Activated CD8-positive, alpha-beta T cell treated with anti-CD3 and anti-CD28 coated beads, Interleukin-2, amount 10 ng/mL, durations not matched to agents 7 days and 5 days (primary cell): ENCODE data around the gene PIK3CB. TPM values are rescaled to one million over a fixed set of nuclear protein-coding genes. Genes with fewer than 3 reads are reported as not detected.
"Not testable (repeated sequence)": the region's sequence is repeated elsewhere in the genome, so short reads cannot be mapped to it uniquely, and the experiment has no call there.

ENCODE experiments used
- ATAC-seq: fragments of 150-1000 bp; cut with Tn5 transposase; one replicate; pipeline ENCODE4 v1.10.0; 2021; ENCODE audit warnings: moderate library complexity
- CTCF ChIA-PET: fragments of 350-600 bp; sonication (Branson Sonifier 250); formaldehyde crosslinking; loops from one replicate; lab custom pipeline; 2021; ENCODE audit warnings: antibody characterized with exemption; lab: Charles Lee
- POLR2A ChIA-PET: fragments of 350-600 bp; sonication (Branson Sonifier 250); formaldehyde crosslinking; loops from one replicate; lab custom pipeline; 2021; ENCODE audit warnings: antibody characterized with exemption; lab: Charles Lee
- DNase-seq: peaks from one replicate; pipeline ENCODE4 v3.0.0-alpha.2; 2020
- H3K27ac Mint-ChIP-seq: one replicate; pipeline ENCODE4 v1.8.0; 2021; ENCODE audit warnings: mild to moderate bottlenecking, mixed read lengths
- H3K27me3 Mint-ChIP-seq: one replicate; pipeline ENCODE4 v1.8.0; 2021; ENCODE audit warnings: low read depth, mixed read lengths
- H3K36me3 Mint-ChIP-seq: one replicate; pipeline ENCODE4 v1.8.0; 2021; ENCODE audit warnings: low read depth, mixed read lengths
- H3K4me1 Mint-ChIP-seq: one replicate; pipeline ENCODE4 v1.8.0; 2021; ENCODE audit warnings: low read depth, mixed read lengths
- H3K4me3 Mint-ChIP-seq: one replicate; pipeline ENCODE4 v1.8.0; 2021; ENCODE audit warnings: mild to moderate bottlenecking, mixed read lengths
- H3K9me3 Mint-ChIP-seq: one replicate; pipeline ENCODE4 v1.8.0; 2022; ENCODE audit warnings: mixed read lengths; ENCODE audit not compliant: insufficient read depth
- total RNA-seq, 2 experiments: library from RNA; stranded (reverse); gene quantifications; one replicate each; pipeline ENCODE4 v1.2.3, GENCODE V29; 2021

Gene PIK3CB
- total RNA-seq, 2 experiments from 2014 or later = 3.6 to 4.1 TPM

GRCh38 chr3:138691351-138691750 lies 143.4 kb downstream of the PIK3CB start:
- ATAC-seq (no peak), DNase-seq (no peak)
- H3K4me1 Mint-ChIP-seq = peaks cover 8% of the 10 kb centered on the region
- no peak overlapping the region for H3K4me3 Mint-ChIP-seq
- no peaks in the 10 kb centered on the region for H3K9me3 Mint-ChIP-seq
- POLR2A ChIA-PET = no interaction called here
- no peaks in the 10 kb centered on the region for H3K27me3 Mint-ChIP-seq
- no peaks in the 10 kb centered on the region for H3K36me3 Mint-ChIP-seq
- CTCF ChIA-PET = interaction anchor here (1.4 to 2.9 kb wide), 3 partner anchors 224 to 245 kb away, joined by 4 to 13 read pairs (median 6); no protein-coding TSS in a partner anchor
- H3K27ac Mint-ChIP-seq = no peak overlapping the region

GRCh38 chr3:138690036-138690435 lies 144.7 kb downstream of the PIK3CB start:
- Mint-ChIP-seq H3K27ac (no peak overlapping the region), H3K4me3 (no peak overlapping the region), H3K36me3 (no peaks in the 10 kb centered on the region), H3K4me1 (peaks cover 8% of the 10 kb centered on the region), H3K27me3 (no peaks in the 10 kb centered on the region), H3K9me3 (no peaks in the 10 kb centered on the region)
- ATAC-seq (no peak), DNase-seq (no peak)
- CTCF ChIA-PET = interaction anchor here (0.7 to 4.9 kb wide), 7 partner anchors 9 to 246 kb away, joined by 4 to 67 read pairs (median 11); partner anchors contain the start of gene CEP70
- POLR2A ChIA-PET = no interaction called here

GRCh38 chr3:138688871-138689299 lies 145.8 kb downstream of the PIK3CB start:
- ChIA-PET POLR2A (no interaction called here), CTCF (interaction anchor here (0.9 to 4.9 kb wide), 9 partner anchors 10 to 272 kb away, joined by 3 to 67 read pairs (median 10); partner anchors contain the start of gene CEP70)
- H3K27ac Mint-ChIP-seq = no peak overlapping the region
- peaks cover 8% of the 10 kb centered on the region for H3K4me1 Mint-ChIP-seq
- ATAC-seq (no peak), DNase-seq (no peak)
- H3K9me3 Mint-ChIP-seq = no peaks in the 10 kb centered on the region
- H3K27me3 Mint-ChIP-seq = no peaks in the 10 kb centered on the region
- no peak overlapping the region for H3K4me3 Mint-ChIP-seq
- H3K36me3 Mint-ChIP-seq = no peaks in the 10 kb centered on the region

GRCh38 chr3:138687236-138687635 lies 147.5 kb downstream of the PIK3CB start:
- Mint-ChIP-seq H3K27ac (no peak overlapping the region), H3K36me3 (no peaks in the 10 kb centered on the region)
- no peak for ATAC-seq

GRCh38 chr3:138686771-138687221 lies 147.9 kb downstream of the PIK3CB start:
- DNase-seq = no peak
- ChIA-PET CTCF (interaction anchor here (1.5 to 4.9 kb wide), 6 partner anchors 12 to 269 kb away, joined by 5 to 67 read pairs (median 14); partner anchors contain the start of gene CEP70), POLR2A (interaction anchor here (0.6 to 1.4 kb wide), 2 partner anchors 92 to 96 kb away, joined by 4 to 5 read pairs; partner anchors contain the start of gene CEP70)
- no peak for ATAC-seq
- H3K27ac Mint-ChIP-seq = no peak overlapping the region
- no peaks in the 10 kb centered on the region for H3K27me3 Mint-ChIP-seq
- no peaks in the 10 kb centered on the region for H3K36me3 Mint-ChIP-seq
- no peaks in the 10 kb centered on the region for H3K9me3 Mint-ChIP-seq
- H3K4me3 Mint-ChIP-seq = no peak overlapping the region
- H3K4me1 Mint-ChIP-seq = peaks cover 8% of the 10 kb centered on the region

More at GRCh38 chr3:138687236-138687635, 147.5 kb downstream of the PIK3CB start:
- ChIA-PET CTCF (interaction anchor here (1.5 to 4.9 kb wide), 6 partner anchors 11 to 270 kb away, joined by 5 to 67 read pairs (median 14); partner anchors contain the start of gene CEP70), POLR2A (interaction anchor here (1.4 kb wide), 1 partner anchor 93 kb away, joined by 4 read pairs; the partner anchor contains the start of gene CEP70)
- DNase-seq = no peak
- Mint-ChIP-seq H3K4me1 (peaks cover 8% of the 10 kb centered on the region), H3K4me3 (no peak overlapping the region), H3K9me3 (no peaks in the 10 kb centered on the region), H3K27me3 (no peaks in the 10 kb centered on the region)

GRCh38 chr3:138684396-138684795 lies 150.3 kb downstream of the PIK3CB start:
- no peaks in the 10 kb centered on the region for H3K9me3 Mint-ChIP-seq
- H3K4me3 Mint-ChIP-seq = no peak overlapping the region
- POLR2A ChIA-PET = no interaction called here
- CTCF ChIA-PET = no interaction called here
- H3K36me3 Mint-ChIP-seq = no peaks in the 10 kb centered on the region
- DNase-seq (no peak), ATAC-seq (no peak)
- no peak overlapping the region for H3K27ac Mint-ChIP-seq
- no peaks in the 10 kb centered on the region for H3K27me3 Mint-ChIP-seq
- peaks cover 8% of the 10 kb centered on the region for H3K4me1 Mint-ChIP-seq

GRCh38 chr3:138682648-138683047 lies 152.1 kb downstream of the PIK3CB start:
- ChIA-PET POLR2A (no interaction called here), CTCF (no interaction called here)
- H3K27ac Mint-ChIP-seq = no peak overlapping the region
- no peaks in the 10 kb centered on the region for H3K27me3 Mint-ChIP-seq
- no peak for ATAC-seq
- no peak for DNase-seq
- no peaks in the 10 kb centered on the region for H3K9me3 Mint-ChIP-seq
- no peak overlapping the region for H3K4me3 Mint-ChIP-seq
- H3K36me3 Mint-ChIP-seq = no peaks in the 10 kb centered on the region
- H3K4me1 Mint-ChIP-seq = peaks cover 8% of the 10 kb centered on the region

GRCh38 chr3:138681463-138682220 lies 153.1 kb downstream of the PIK3CB start:
- H3K9me3 Mint-ChIP-seq = no peaks in the 10 kb centered on the region
- ChIA-PET CTCF (interaction anchor here (0.5 kb wide), 1 partner anchor 48 kb away, joined by 3 read pairs; no protein-coding TSS in a partner anchor), POLR2A (no interaction called here)
- no peak for ATAC-seq
- H3K27ac Mint-ChIP-seq = no peak overlapping the region
- H3K4me3 Mint-ChIP-seq = no peak overlapping the region
- no peak for DNase-seq
- peaks cover 2% of the 10 kb centered on the region for H3K4me1 Mint-ChIP-seq
- no peaks in the 10 kb centered on the region for H3K27me3 Mint-ChIP-seq
- no peaks in the 10 kb centered on the region for H3K36me3 Mint-ChIP-seq

GRCh38 chr3:138680974-138681373 lies 153.8 kb downstream of the PIK3CB start:
- POLR2A ChIA-PET, H3K4me3 Mint-ChIP-seq, DNase-seq, CTCF ChIA-PET, ATAC-seq, H3K27me3 Mint-ChIP-seq, H3K4me1 Mint-ChIP-seq, H3K36me3 Mint-ChIP-seq, H3K27ac Mint-ChIP-seq, H3K9me3 Mint-ChIP-seq: not testable (repeated sequence)

- Mint-ChIP-seq H3K9me3 (peaks cover 18% of the 10 kb centered on the region), H3K36me3 (peaks cover 15% of the 10 kb centered on the region), H3K27ac (no peak overlapping the region), H3K4me1 (no peaks in the 10 kb centered on the region), H3K4me3 (no peak overlapping the region), H3K27me3 (no peaks in the 10 kb centered on the region)
- ChIA-PET CTCF (interaction anchor here (0.7 to 1.7 kb wide), 6 partner anchors 10 to 261 kb away, joined by 3 to 5 read pairs (median 4); no protein-coding TSS in a partner anchor), POLR2A (no interaction called here)
- DNase-seq = no peak
- ATAC-seq = no peak
These were observed 155.8 kb downstream of the PIK3CB start for GRCh38 chr3:138678874-138679392.

GRCh38 chr3:138678086-138678485 lies 156.6 kb downstream of the PIK3CB start:
- ATAC-seq = no peak
- DNase-seq = no peak
- Mint-ChIP-seq H3K36me3 (peaks cover 15% of the 10 kb centered on the region), H3K27me3 (no peaks in the 10 kb centered on the region), H3K4me1 (no peaks in the 10 kb centered on the region), H3K9me3 (peaks cover 18% of the 10 kb centered on the region), H3K4me3 (no peak overlapping the region), H3K27ac (no peak overlapping the region)
- CTCF ChIA-PET = interaction anchor here (1.1 to 1.7 kb wide), 2 partner anchors 199 to 237 kb away, joined by 4 to 5 read pairs; no protein-coding TSS in a partner anchor
- POLR2A ChIA-PET = no interaction called here
